ENCODE results near the gene CASTOR1. TPM values are rescaled to one million over a fixed set of nuclear protein-coding genes. Genes with fewer than 3 reads are reported as not detected.

CASTOR1 gene
- total RNA-seq, 1 donor from 2014 or later = 5.0 TPM

- no peak for DNase-seq (ENCODE audit: low spot score)
These were observed 16.3 kb downstream of the CASTOR1 start for GRCh38 chr22:30272781-30273601.

GRCh38 chr22:30270832-30271231, 18.5 kb downstream of the CASTOR1 start:
- intact Hi-C loops (cut with DNase I) = no loop called here
- peak; percentile 96 for DNase-seq (ENCODE audit: low spot score)

More at GRCh38 chr22:30272781-30273601, 16.3 kb downstream of the CASTOR1 start:
- intact Hi-C loops (cut with DNase I) = no loop called here

GRCh38 chr22:30268331-30268730, 21.0 kb downstream of the CASTOR1 start:
- intact Hi-C loops (cut with DNase I) = no loop called here
- DNase-seq (ENCODE audit: low spot score) = no peak

DNA sequence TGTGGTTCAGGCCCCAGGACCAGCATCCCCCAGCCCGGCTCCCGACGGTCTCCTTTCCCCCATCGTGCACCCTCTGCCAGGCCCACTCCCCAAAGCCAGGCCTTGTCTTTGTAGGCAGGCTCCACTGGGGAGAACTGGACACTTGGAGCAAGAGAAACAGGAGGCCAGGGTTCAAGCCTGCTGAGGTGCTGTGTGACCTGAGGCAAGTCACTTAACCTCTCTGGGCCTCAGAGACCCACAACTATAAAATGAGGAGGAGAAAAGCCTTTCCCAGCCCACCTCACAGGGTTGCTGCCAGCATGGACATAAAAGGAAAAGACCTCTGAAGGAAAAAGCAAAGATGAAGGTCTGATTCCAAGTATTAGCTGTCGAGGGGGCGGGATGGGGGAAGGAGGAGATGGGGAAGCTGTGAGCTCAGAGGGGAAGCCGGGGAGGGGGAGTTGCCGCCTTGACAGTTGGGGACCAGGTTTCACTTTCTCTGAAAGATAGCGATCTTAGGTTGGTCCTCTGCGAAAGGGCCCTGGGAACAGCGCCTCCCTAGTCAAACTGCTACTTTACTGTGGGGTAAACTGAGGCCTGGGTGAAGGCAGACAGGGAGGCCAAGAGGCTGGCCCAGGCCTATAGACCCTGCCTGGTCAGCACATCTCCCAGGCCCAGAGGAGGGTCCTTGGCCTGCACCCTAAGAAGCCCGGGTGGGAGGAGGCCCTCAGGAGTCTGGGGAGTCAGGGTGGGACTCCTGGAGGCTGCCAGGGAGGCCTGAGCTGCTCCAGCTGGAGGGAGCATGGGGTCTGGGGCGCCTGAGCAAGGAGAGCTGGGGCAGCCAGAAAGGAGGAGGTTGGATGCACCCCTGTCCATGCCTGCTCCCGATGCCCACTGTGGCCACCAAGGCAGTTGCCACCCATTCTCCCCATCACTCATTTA, 21.7 kb downstream of the CASTOR1 start:
- DNase-seq (ENCODE audit: low spot score) = no peak
- intact Hi-C loops (cut with DNase I) = no loop called here

DNA sequence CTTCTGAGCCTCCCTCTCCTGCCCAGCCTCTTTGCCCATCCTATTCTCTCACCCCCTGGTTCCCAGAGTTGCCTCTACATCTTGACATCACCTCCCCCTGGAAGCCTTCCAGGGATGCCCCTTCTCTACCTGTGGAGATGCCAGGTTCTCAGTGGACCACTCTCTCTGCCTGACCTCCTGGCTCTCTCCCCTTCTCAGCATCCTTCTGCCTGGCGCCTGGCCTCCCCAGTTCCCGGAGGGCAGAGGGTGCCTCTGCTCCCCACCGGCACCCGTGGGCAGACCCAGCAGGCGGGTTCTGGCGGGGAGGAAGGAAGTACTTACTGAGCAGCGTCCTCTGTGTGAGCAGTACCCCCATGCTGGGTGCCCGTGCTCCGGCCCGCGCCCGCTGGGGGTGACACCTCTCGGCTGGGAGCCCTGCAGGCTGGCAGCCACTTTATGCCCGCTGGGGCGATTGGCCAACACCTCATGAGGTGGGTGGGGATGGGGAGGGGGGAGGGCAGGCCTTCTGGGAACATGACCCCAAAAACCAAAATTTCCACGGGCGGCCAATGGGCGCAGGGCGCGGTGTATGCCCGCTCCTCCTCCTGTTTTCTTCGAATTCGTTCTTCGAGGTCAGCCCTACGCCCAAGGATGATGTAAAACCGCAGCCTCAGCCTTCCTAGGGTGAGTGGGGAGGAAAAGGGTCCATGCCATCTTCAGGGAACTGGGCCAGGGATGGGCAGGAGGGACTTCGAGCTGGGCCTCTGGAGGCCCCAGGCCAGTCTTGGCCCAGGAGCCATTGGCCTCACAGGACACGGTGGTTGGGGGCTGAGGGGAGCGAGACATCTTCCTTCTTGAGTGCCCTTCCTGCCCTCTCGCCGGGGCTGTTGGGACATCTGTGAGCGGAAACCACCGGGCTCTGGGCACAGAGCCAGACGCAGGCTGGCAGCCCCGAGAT, 22.6 kb downstream of the CASTOR1 start, which contains the start of gene OSM:
Gene OSM (minus strand): TSS at position 407 of the 937 bp plus-strand sequence. CDS start 52 bp downstream, at position 355.
- peak; percentile 93 for DNase-seq (ENCODE audit: low spot score)
- intact Hi-C loops (cut with DNase I) = no loop called here

- intact Hi-C loops (cut with DNase I) = no loop called here
- DNase-seq (ENCODE audit: low spot score) = peak; percentile 93
These were observed 23.4 kb downstream of the CASTOR1 start for GRCh38 chr22:30265823-30266444.

GRCh38 chr22:30265131-30265720, 24.1 kb downstream of the CASTOR1 start:
- intact Hi-C loops (cut with DNase I) = no loop called here

GRCh38 chr22:30263883-30264282, 25.4 kb downstream of the CASTOR1 start:
- no peak for DNase-seq (ENCODE audit: low spot score)
- intact Hi-C loops (cut with DNase I) = loop anchor here (2.0 kb wide), 1 partner anchor 123 kb away; the partner anchor contains the start of gene RNF215

More at GRCh38 chr22:30265131-30265720, 24.1 kb downstream of the CASTOR1 start:
- no peak for DNase-seq (ENCODE audit: low spot score)

DNA sequence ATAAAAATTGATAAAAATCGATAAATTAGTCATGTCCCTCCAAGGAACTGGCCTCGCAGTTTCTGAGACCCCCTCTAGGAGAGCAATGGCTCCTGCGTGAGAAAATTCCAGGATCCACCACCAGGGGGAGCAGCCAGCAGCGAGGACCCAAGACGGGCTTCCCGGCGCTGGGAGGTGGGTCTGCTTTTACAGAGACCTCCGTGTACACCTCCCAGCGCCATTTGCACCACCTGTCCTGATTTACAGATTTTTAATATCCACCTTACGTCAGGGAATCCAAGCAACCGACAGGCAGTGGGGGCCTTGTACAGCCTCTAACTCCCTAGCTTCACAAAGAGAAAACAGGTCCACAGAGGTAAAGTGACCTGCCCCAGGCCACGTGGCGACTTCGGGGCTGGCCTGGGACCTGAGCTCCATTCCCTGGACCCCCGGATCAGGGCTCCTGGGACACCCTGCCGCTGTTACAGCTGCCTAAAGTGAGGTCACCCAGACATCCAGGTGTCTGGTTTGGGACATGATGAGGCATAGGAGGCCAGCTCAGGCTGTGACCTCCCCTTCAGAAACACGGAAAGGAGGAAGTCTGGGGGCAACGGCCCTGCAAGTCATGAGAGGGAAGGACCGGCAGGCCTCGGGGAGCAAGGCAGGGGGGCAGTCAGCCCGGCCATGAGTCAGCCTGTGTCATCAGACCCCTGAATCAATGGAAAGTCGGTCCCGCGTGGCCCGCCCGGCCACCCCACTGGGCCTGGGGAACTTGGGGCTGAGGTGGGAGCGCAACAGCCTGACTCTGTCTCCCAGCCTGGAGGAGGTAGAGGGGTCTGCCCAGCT, 26.2 kb downstream of the CASTOR1 start:
- peak; percentile 90 for DNase-seq (ENCODE audit: low spot score)
- intact Hi-C loops (cut with DNase I) = loop anchor here (2.0 kb wide), 1 partner anchor 124 kb away; the partner anchor contains the start of gene RNF215

DNA sequence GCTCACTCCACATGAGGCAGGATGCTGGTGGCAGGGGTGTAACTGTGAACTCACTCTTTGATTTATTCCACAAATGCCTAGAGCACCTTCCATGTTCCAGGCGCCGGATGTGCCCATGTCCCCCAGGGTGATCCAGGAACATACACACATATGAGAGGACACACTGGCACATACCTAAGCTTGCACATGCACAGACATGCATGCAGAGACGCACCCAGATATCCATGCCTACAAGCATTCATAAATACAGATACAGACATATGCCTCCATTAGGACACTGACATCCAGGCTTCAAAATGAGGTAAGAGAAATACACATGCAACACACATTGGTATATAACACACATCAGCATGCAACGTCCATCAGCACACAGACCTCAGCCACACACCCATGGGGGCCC, 27.2 kb downstream of the CASTOR1 start:
- no peak for DNase-seq (ENCODE audit: low spot score)
- intact Hi-C loops (cut with DNase I) = loop anchor here (2.0 kb wide), 1 partner anchor 125 kb away; the partner anchor contains the start of gene RNF215

GRCh38 chr22:30261134-30261533, 28.2 kb downstream of the CASTOR1 start:
- DNase-seq (ENCODE audit: low spot score) = peak; percentile 87
- intact Hi-C loops (cut with DNase I) = no loop called here

- intact Hi-C loops (cut with DNase I) = no loop called here
- no peak for DNase-seq (ENCODE audit: low spot score)
These were observed 28.6 kb downstream of the CASTOR1 start for GRCh38 chr22:30260682-30261081.

DNA sequence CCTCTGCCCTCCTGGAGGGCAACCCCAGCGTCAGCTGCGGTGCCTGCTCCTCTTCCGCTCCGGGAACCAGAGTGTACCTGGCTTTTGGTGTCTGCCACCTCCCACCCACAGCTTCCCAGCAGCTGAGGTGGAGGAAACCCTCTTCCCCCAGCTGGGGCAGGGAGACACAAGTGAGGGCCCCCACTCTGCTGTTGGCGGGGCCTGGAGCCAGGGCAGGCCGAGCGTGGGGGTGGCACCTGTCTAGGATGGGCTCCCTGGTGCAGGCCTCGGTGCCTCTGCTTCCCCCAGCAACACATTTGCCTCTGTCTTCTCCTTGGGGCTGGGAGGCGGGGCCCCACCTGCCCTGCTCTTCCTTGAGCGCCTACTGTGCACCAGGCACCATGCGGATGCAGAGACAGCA, 29.0 kb downstream of the CASTOR1 start:
- DNase-seq (ENCODE audit: low spot score) = no peak
- intact Hi-C loops (cut with DNase I) = no loop called here

- no peak for DNase-seq (ENCODE audit: low spot score)
- intact Hi-C loops (cut with DNase I) = loop anchor here (5.0 kb wide), 1 partner anchor 47 kb away; no protein-coding TSS in a partner anchor
These were observed 35.0 kb downstream of the CASTOR1 start for GRCh38 chr22:30254314-30254713.

DNA sequence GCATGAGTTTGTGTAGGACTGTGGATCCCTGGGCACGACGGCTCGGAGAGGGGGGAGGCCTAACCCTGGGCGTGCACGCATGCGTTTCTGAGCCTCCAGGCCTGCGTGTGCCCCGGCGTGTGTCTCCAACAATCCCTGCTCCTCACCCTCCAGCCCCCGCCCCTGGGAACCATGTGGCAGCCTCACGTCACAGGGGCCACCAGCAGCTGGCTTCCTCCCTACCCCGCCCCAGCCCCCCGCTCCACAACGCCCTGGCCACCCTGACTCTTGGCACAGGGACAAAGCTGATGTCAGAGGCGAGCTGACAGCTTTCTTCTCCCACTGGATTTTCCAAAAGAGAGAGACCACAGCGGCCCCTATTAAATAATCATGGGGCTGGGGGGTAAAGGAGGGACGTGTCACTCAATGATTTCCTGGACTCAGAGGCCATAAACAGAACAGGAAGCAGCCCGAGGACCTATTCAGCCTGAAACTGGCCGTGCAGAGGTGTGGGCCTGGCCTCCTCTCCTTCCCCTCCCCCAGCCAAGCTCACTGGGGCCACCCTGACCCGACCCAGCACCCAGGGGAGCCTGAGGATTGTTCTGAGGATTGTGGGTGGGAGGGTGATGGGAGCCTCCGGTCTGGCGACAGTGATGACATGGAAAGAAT, 36.0 kb downstream of the CASTOR1 start:
- intact Hi-C loops (cut with DNase I) = loop anchor here (5.0 kb wide), 1 partner anchor 46 kb away; no protein-coding TSS in a partner anchor
- no peak for DNase-seq (ENCODE audit: low spot score)

GRCh38 chr22:30252411-30253204, 36.7 kb downstream of the CASTOR1 start:
- DNase-seq (ENCODE audit: low spot score) = no peak
- intact Hi-C loops (cut with DNase I) = loop anchor here (5.0 kb wide), 1 partner anchor 45 kb away; no protein-coding TSS in a partner anchor
